Kidney epithelial cell (primary cell): ENCODE results near the gene TRMT11. TPM values are rescaled to one million over a fixed set of nuclear protein-coding genes. Genes with fewer than 3 reads are reported as not detected.

Source experiments
- DNase-seq: peaks from one replicate; pipeline ENCODE4 v3.0.0-alpha.2; 2010; ENCODE audit warnings: low read depth
- H3K27me3 ChIP-seq: 2 replicates; pipeline ENCODE4 v1.6.0; 2011; ENCODE audit warnings: low read length; ENCODE audit not compliant: control insufficient read depth, insufficient read depth
- H3K36me3 ChIP-seq: 2 replicates; pipeline ENCODE4 v1.5.1; 2011; ENCODE audit warnings: low read length; ENCODE audit not compliant: control insufficient read depth, insufficient read depth
- H3K4me3 ChIP-seq: 2 replicates; pipeline ENCODE4 v1.5.1; 2011; ENCODE audit warnings: low read depth, mild to moderate bottlenecking, control low read depth, low read length
- CTCF ChIP-seq: IDR thresholded peaks from 2 replicates; pipeline ENCODE4 v1.5.1; 2011; ENCODE audit warnings: mild to moderate bottlenecking, moderate library complexity, low read length, control low read depth, inconsistent platforms; ENCODE audit not compliant: insufficient read depth, poor library complexity, severe bottlenecking
- total RNA-seq: library from RNA; depleted of rRNA; stranded (reverse); fragments of >200 nt; gene quantifications from 2 replicates; pipeline ENCODE4 v1.2.3, GENCODE V29; 2015

The TRMT11 gene
- total RNA-seq, 1 donor from 2014 or later = 18.8 TPM

- Histone ChIP-seq H3K36me3 (no peaks in the 10 kb centered on the region), H3K27me3 (no peaks in the 10 kb centered on the region), H3K4me3 (no peak overlapping the region)
- TF ChIP-seq CTCF = no peak
- DNase-seq = no peak
These were observed 27.3 kb upstream of the TRMT11 start for GRCh38 chr6:125959041-125959440.

DNA sequence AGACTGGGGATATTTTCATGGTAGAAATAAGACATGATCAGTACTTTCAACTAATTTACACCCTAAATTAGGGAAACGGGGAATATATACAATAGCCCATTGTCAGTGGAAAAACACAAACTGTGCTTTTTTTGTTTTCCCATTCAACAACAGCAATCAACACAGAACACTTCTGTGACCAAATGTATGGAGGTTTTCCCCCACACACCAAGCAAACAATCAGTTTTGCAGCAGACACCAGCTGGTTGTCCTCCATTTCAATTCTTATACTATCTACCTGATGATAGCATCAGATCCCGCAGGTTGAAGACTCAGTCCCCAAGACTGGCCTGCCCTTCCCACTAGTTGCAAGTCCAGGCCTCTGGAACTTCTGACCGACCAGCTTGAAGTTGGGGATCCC, 25.2 kb upstream of the TRMT11 start:
- H3K36me3 ChIP-seq = no peaks in the 10 kb centered on the region
- TF ChIP-seq CTCF = no peak
- H3K4me3 ChIP-seq = no peak overlapping the region
- no peak for DNase-seq
- no peaks in the 10 kb centered on the region for H3K27me3 ChIP-seq

GRCh38 chr6:125962900-125963497, 23.3 kb upstream of the TRMT11 start:
- no peaks in the 10 kb centered on the region for H3K27me3 ChIP-seq
- no peak for TF ChIP-seq CTCF
- H3K4me3 ChIP-seq = no peak overlapping the region
- no peaks in the 10 kb centered on the region for H3K36me3 ChIP-seq
- DNase-seq = no peak

- TF ChIP-seq CTCF = no peak
- DNase-seq = no peak
- Histone ChIP-seq H3K27me3 (no peaks in the 10 kb centered on the region), H3K36me3 (no peaks in the 10 kb centered on the region), H3K4me3 (no peak overlapping the region)
These were observed 22.5 kb upstream of the TRMT11 start for GRCh38 chr6:125963817-125964216.

DNA sequence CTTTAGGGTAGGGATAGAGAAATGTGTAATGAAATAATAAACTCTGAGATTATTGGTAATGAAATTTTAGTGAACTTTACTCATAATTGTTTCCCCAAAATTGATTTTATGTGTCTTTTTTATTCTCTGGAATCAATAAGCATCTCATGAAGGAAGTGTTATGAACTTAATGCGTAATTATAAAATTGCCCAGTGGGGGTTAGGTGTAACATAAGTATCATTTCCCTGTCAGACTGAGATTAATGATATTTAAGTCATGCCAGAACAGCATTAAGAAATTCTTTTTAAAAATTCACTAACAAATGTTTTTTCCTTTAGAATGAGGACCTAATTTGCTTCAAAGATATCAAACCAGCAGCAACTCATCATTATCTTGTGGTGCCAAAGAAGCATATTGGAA, 19.8 kb upstream of the TRMT11 start:
- DNase-seq = no peak
- Histone ChIP-seq H3K36me3 (no peaks in the 10 kb centered on the region), H3K4me3 (no peak overlapping the region), H3K27me3 (no peaks in the 10 kb centered on the region)
- TF ChIP-seq CTCF = no peak

- H3K27me3 ChIP-seq = no peaks in the 10 kb centered on the region
- no peaks in the 10 kb centered on the region for H3K36me3 ChIP-seq
- no peak overlapping the region for H3K4me3 ChIP-seq
- no peak for DNase-seq
- no peak for TF ChIP-seq CTCF
These were observed 17.8 kb upstream of the TRMT11 start for GRCh38 chr6:125968493-125968892.
